SIG-M5 (cell line): ENCODE results near the gene SLC13A4.
"Not testable (repeated sequence)": the region's sequence is repeated elsewhere in the genome, so short reads cannot be mapped to it uniquely, and the experiment has no call there.

Source experiments
- DNase-seq: peaks from one replicate; lab custom pipeline; 2025; lab: John Stamatoyannopoulos, UW

SLC13A4 gene

GRCh38 chr7:135718219-135718618 lies 9.8 kb downstream of the SLC13A4 start:
- no peak for DNase-seq

DNA sequence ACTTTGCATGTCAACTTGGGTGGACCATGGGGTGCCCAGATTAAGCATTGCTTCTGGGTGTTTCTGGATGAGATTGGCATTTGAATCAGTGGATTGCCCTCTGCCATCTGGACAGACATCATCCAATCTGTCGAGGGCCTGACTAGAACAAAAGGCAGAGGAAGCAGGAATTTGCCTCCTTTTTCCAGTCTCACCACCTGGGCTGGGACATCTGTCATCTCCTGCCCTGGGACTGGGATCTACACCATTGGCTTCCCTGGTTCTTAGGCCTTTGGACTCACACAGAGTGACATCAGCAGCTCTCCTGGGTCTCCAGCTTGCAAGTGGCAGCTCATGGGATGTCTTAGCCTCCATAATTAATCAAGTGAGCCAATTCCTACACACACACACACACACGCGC lies 10.3 kb downstream of the SLC13A4 start:
- DNase-seq = no peak

DNA sequence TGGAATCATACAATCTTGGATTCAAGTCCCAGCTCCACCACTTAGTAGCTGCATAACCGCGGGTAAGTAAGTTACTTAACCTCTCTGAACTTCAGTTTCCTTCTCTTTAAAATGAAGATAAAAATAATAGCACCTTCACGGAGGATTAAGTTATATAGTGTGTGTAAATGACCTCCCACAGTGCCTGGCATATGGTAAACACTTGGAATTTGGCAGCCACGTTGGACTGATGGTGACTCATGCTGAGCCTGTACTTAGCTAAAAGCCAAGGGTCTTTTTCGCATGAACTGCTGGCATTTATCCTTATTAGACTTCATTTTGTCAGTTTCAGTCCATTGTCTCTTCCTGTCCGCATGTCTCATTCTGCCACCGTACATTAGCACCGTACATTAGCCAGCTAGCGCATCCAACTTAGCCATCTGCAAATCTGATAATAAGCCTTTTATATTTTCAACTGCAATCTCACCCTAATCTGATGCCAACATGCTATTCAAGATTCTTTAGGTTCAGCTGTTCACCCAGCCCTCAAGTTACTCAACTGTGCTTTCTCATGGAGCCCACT lies 11.2 kb downstream of the SLC13A4 start:
- DNase-seq = no peak

DNA sequence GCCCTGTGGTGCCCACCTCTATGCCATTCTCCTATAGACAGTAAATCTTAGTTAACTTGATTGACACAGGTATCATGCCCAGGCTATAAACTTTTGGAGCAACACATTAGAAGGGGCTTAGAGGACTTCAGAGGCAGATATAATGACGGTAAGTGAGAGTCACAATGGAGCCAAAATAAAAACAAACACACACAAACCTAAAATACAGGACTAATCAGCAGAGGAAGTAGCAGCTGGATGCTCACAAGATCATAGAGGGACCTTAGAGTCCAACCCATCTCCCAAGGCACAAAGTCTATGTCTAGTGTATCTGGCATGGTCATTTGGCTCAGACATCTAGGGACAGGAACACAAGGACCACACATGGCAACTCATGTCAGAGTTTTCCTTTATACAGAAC lies 12.3 kb downstream of the SLC13A4 start:
- DNase-seq = no peak

- DNase-seq = no peak
Measured at GRCh38 chr7:135715055-135715522, 12.9 kb downstream of the SLC13A4 start.

GRCh38 chr7:135714534-135715009 lies 13.4 kb downstream of the SLC13A4 start:
- no peak for DNase-seq

GRCh38 chr7:135713836-135714470 lies 14.0 kb downstream of the SLC13A4 start:
- no peak for DNase-seq

DNA sequence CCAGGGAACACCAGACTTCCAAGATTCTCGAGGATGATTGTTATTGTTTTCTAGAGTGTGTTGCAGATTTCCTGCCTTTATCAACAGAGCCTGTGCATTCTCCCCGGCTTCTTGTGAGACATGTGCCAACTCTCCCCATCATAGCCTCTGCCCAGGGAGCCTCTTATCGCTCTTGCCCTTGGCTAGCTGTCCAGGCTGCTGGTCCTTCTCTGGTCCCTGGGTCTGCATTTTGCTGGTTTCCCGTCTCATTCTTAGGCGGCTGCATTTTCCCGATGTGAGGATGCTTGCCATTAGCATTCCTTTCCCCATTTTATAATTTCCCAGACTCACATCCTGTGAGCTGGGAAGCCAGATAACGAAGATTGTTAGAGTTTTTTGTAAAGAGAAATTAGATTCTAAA lies 15.2 kb downstream of the SLC13A4 start:
- no peak for DNase-seq

- DNase-seq = no peak
Measured at GRCh38 chr7:135712182-135712782, 15.7 kb downstream of the SLC13A4 start.

DNA sequence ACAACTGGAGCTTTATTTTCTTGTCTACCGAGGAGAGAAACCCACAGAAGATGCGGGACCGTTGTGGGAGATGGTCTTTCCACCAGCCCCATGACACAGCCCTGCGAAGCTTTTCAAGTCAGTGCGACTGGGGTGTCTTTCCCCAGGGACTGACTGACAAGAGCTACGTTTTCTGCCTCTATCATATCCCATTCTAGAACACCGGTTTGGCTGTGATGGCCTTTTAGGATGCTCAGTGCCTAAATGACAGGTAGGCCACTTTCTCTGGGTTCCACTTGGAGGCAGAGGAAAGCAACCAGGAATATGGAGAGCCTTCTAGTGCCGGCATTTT lies 16.9 kb downstream of the SLC13A4 start:
- no peak for DNase-seq

- no peak for DNase-seq
Measured at GRCh38 chr7:135710417-135711138, 17.4 kb downstream of the SLC13A4 start.

GRCh38 chr7:135709508-135709907 lies 18.5 kb downstream of the SLC13A4 start:
- no peak for DNase-seq

DNA sequence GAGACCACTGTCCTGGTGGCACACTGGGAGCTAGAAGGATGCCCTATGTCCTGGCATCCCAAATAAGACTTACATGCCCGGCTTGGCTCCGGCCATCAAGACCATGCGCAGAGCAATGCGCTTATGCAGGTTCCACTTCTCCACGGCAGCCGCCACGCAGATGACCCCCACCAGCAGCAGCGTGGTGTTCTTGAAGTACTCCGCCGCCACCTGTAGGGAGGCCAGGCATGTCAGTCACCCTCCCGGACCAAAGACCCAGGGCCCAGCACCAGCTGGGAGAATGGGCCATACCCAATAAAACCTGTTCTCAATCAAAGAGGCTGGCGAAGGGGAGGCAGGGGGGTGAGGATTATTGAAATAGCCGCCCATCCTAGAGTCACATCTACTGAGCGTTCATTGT lies 19.9 kb downstream of the SLC13A4 start:
- DNase-seq = no peak

GRCh38 chr7:135707570-135707966 lies 20.4 kb downstream of the SLC13A4 start:
- DNase-seq = no peak

- no peak for DNase-seq
Measured at GRCh38 chr7:135706858-135707569, 21.0 kb downstream of the SLC13A4 start.

DNA sequence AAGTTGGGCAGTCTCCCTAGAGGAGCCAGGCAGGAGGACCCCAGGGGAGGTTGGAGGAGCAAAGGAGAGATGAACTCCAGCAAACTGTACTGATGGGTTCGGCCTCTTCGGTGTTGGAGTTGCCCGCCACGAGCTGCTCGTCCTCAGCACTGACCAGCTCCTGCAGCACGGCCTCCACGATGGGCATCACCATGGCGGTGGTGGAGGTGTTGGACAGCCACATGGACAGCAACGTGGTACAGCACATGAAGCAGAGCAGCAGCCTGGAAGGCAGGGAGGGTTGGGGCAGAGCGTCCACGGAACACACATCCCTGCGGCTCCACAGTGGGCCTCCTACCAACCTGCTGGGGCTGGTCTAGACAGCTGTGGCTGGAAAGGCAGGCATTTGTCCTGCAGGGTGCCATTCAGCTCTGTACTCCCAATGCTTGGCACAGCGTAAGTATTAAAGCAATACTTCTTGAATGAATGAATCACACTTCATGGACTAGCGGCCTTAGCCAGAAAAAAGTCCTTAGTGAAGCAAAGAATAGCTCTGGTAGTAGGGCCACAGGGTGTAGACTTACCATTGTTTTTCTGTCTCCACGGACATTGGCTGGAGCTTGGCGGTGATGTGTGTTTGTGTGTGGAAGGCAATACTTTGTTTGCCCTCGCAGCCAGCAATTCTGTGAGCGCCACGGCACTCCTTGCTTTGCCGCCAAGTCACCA lies 21.8 kb downstream of the SLC13A4 start:
- DNase-seq = no peak

- no peak for DNase-seq
Measured at GRCh38 chr7:135704698-135705097, 23.3 kb downstream of the SLC13A4 start.

GRCh38 chr7:135704074-135704473 lies 23.9 kb downstream of the SLC13A4 start:
- DNase-seq = no peak

GRCh38 chr7:135697276-135698049 lies 30.5 kb downstream of the SLC13A4 start:
- no peak for DNase-seq

DNA sequence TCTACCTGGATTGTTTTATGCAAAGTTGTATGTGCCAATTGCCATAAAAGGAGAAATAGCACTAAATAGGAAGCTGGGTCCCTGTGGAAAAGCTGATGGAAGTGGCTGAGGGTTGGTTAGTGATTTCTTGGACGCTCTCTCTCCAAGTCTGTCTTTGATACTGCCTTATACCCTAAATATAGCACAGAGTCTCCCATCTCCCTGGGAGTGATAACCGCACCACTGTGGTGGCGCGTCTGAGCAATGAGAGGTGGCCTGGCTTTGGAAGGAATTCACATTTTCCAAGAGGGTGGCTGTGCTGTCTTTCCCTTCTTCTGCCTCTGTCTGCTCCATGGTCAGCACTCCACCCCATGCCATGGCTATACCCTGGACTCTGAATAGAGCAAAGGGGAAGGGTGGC lies 34.4 kb downstream of the SLC13A4 start:
- DNase-seq = no peak

GRCh38 chr7:135692606-135693005 lies 35.4 kb downstream of the SLC13A4 start:
- DNase-seq = not testable (repeated sequence)
